Measurements from ENCODE around the gene FAT1.

GRCh38 chr4:186757696-186758355 is 34.2 kb upstream of the FAT1 start:
- no peak for TF ChIP-seq CTCF (IDR thresholded peaks at IDR 0.05)
- TF ChIP-seq POLR2A (IDR thresholded peaks at IDR 0.05) = no peak
